Liver (tissue), 9 donors: ENCODE measurements around the gene PLCB1. TPM values are rescaled to one million over a fixed set of nuclear protein-coding genes. Genes with fewer than 3 reads are reported as not detected.

Experiments
- DNase-seq: peaks from one replicate; pipeline ENCODE4 v3.0.0-alpha.2; 2017; ENCODE audit warnings: low spot score
- H3K27ac ChIP-seq, 2 donors: one replicate each; pipeline ENCODE4 v1.7.0; 2013; ENCODE audit warnings: inconsistent platforms in 2 of 2, low read length in 2 of 2, control low read depth in 1 of 2, low read depth in 1 of 2, mild to moderate bottlenecking in 1 of 2
- H3K27me3 ChIP-seq, 4 donors: one replicate each; pipeline versions ENCODE4 v1.6.1 to v1.7.0; 2013; ENCODE audit warnings: low read length in 3 of 4, inconsistent platforms in 1 of 4, mild to moderate bottlenecking in 1 of 4, moderate library complexity in 1 of 4; ENCODE audit not compliant: control insufficient read depth in 4 of 4, insufficient read depth in 4 of 4
- H3K36me3 ChIP-seq, 4 donors: one replicate each; pipeline versions ENCODE4 v1.6.1 to v1.7.0; 2013; ENCODE audit warnings: low read length in 3 of 4, mild to moderate bottlenecking in 3 of 4, low read depth in 1 of 4, moderate library complexity in 1 of 4; ENCODE audit not compliant: control insufficient read depth in 4 of 4, insufficient read depth in 3 of 4
- H3K4me1 ChIP-seq, 4 donors: one replicate each; pipeline versions ENCODE4 v1.6.1 to v1.7.0; 2013; ENCODE audit warnings: low read length in 3 of 4, mild to moderate bottlenecking in 3 of 4, moderate library complexity in 1 of 4; ENCODE audit not compliant: control insufficient read depth in 4 of 4, insufficient read depth in 4 of 4
- H3K4me3 ChIP-seq, 3 donors: one replicate each; pipeline versions ENCODE4 v1.6.1 to v1.7.0; 2013; ENCODE audit warnings: low read length in 3 of 3, control low read depth in 1 of 3, low read depth in 1 of 3, mild to moderate bottlenecking in 1 of 3
- H3K9ac ChIP-seq, 2 donors: one replicate each; pipeline ENCODE4 v1.7.0; 2013; ENCODE audit warnings: low read length in 2 of 2, mild to moderate bottlenecking in 2 of 2, moderate library complexity in 2 of 2, control low read depth in 1 of 2, low read depth in 1 of 2
- H3K9me3 ChIP-seq, 4 donors: one replicate each; pipeline versions ENCODE4 v1.6.1 to v1.7.0; 2013; ENCODE audit warnings: low read length in 3 of 4; ENCODE audit not compliant: control insufficient read depth in 4 of 4
- EGR1 ChIP-seq, 2 donors: IDR thresholded peaks; 2 replicates each; pipeline ENCODE4 v1.6.1; 2016 to 2018; ENCODE audit warnings: antibody characterized with exemption in 2 of 2, low read depth in 2 of 2
- FOXA1 ChIP-seq: IDR thresholded peaks from 2 replicates; pipeline ENCODE4 v1.6.1; 2016; ENCODE audit warnings: antibody characterized with exemption
- GABPA ChIP-seq, 2 donors: IDR thresholded peaks in 1 of 2; conservative IDR thresholded peaks in 1 of 2; 2 replicates each; pipeline ENCODE4 v1.6.1; 2016; ENCODE audit warnings: antibody characterized with exemption in 2 of 2, mild to moderate bottlenecking in 1 of 2, moderate library complexity in 1 of 2
- HNF4A ChIP-seq, 2 donors: conservative IDR thresholded peaks; 2 replicates each; pipeline ENCODE4 v1.6.1; 2016; ENCODE audit warnings: antibody characterized with exemption in 2 of 2, mild to moderate bottlenecking in 2 of 2
- HNF4G ChIP-seq: IDR thresholded peaks from 2 replicates; pipeline ENCODE4 v1.6.1; 2016; ENCODE audit warnings: antibody characterized with exemption
- JUND ChIP-seq, 2 donors: IDR thresholded peaks; 2 replicates each; pipeline ENCODE4 v1.6.1; 2016; ENCODE audit warnings: antibody characterized with exemption in 2 of 2
- MAX ChIP-seq: IDR thresholded peaks from 2 replicates; pipeline ENCODE4 v1.6.1; 2016; ENCODE audit warnings: antibody characterized with exemption
- NR2F2 ChIP-seq: IDR thresholded peaks from 2 replicates; pipeline ENCODE4 v1.6.1; 2016; ENCODE audit warnings: antibody characterized with exemption
- RAD21 ChIP-seq, 2 donors: IDR thresholded peaks; 2 replicates each; pipeline ENCODE4 v1.6.1; 2016; ENCODE audit warnings: antibody characterized with exemption in 2 of 2, mild to moderate bottlenecking in 2 of 2
- RXRA ChIP-seq, 2 donors: IDR thresholded peaks; 2 replicates each; pipeline ENCODE4 v1.6.1; 2017 to 2018; ENCODE audit warnings: antibody characterized with exemption in 2 of 2, mild to moderate bottlenecking in 1 of 2
- SP1 ChIP-seq: IDR thresholded peaks from 2 replicates; pipeline ENCODE4 v1.6.1; 2018; ENCODE audit warnings: antibody characterized with exemption, mild to moderate bottlenecking
- TAF1 ChIP-seq: conservative IDR thresholded peaks from 2 replicates; pipeline ENCODE4 v1.6.1; 2016; ENCODE audit warnings: antibody characterized with exemption, mild to moderate bottlenecking
- YY1 ChIP-seq: IDR thresholded peaks from 2 replicates; pipeline ENCODE4 v1.6.1; 2016; ENCODE audit warnings: antibody characterized with exemption, mild to moderate bottlenecking
- WGBS: extraction: QIAGEN DNeasy Blood & Tissue Kit; methylation state at CpG from one replicate; pipeline ENCODE4 v1.1.7; 2013; 5-methylcytosine and 5-hydroxymethylcytosine counted together
- polyA plus RNA-seq, 2 donors: library from polyadenylated mRNA; stranded (reverse) in 1 of 2; unstranded in 1 of 2; fragments of 200-250 nt in 1 of 2; fragments of >200 nt in 1 of 2; fragmentation: Nextera tagmentation in 1 of 2; extraction: Ambion mirVana in 1 of 2; gene quantifications; one replicate each; pipeline versions ENCODE4 v1.2.1 to v1.2.3, GENCODE V29; 2013 to 2015
- total RNA-seq, 2 donors: library from RNA; depleted of rRNA; stranded (reverse); fragments of >200 nt; gene quantifications; one replicate each; pipeline ENCODE4 v1.2.3, GENCODE V29; 2014
- TF ChIP-seq, protein P1 (sequence below): IDR thresholded peaks from 2 replicates; pipeline ENCODE4 v1.6.1; 2016; ENCODE audit warnings: antibody characterized with exemption
- TF ChIP-seq, protein P2 (sequence below): fragments of 150-350 bp; IDR thresholded peaks from 2 replicates; pipeline ENCODE4 v1.5.1; 2017; ENCODE audit warnings: improper control_type of control experiment, low read depth, low read length; ENCODE audit not compliant: missing input control
- TF ChIP-seq, protein P3 (sequence below): IDR thresholded peaks from 2 replicates; pipeline ENCODE4 v1.6.1; 2016; ENCODE audit warnings: antibody characterized with exemption, mild to moderate bottlenecking
- TF ChIP-seq, protein P4 (sequence below): IDR thresholded peaks from 2 replicates; pipeline ENCODE4 v1.6.1; 2016; ENCODE audit warnings: antibody characterized with exemption
- donor health status: healthy.
- donor health status: healthy.
- donor health status: healthy.
- donor health status: healthy.
- donor health status: healthy.

Gene PLCB1
- total and polyA plus RNA-seq, 4 donors: 3.7 to 13.5 (median 5.9) TPM

DNA sequence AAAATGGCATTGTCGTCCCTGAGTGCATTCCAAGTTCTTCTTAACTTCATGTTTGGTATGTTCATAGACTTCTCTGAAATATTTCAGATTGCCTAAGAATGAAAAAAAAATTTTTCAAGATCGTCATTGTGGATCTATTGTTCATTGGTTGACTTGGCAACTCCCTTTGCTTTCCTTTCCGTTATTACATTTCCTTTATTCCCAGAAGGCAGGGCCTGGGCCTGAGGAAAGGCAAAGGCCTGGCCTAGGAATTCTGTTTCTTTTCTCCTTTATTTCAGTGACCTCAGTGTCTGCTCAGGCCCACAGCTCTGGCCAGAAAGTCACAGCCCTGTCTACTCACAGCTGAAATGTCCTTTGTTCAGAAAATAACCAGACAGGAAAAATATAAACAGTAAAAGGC lies 535.2 kb downstream of the PLCB1 start:
- H3K36me3 ChIP-seq: no peaks in the 10 kb centered on the region
- H3K27ac ChIP-seq: no peak overlapping the region
- TF ChIP-seq TAF1 (no peak), HNF4A (conservative IDR thresholded peaks at IDR 0.05) (no peak), RXRA (IDR thresholded peaks at IDR 0.05) (no peak), SP1 (no peak), MAX (no peak), YY1 (no peak), HNF4G (no peak), JUND (IDR thresholded peaks at IDR 0.05) (no peak), NR2F2 (no peak), GABPA (IDR thresholded peaks at IDR 0.05 in 1 of 2, conservative IDR thresholded peaks at IDR 0.05 in 1 of 2) (no peak), EGR1 (IDR thresholded peaks at IDR 0.05; ENCODE audit: low read depth in 2 of 2) (no peak), FOXA1 (no peak)
- TF ChIP-seq, protein P1, sequence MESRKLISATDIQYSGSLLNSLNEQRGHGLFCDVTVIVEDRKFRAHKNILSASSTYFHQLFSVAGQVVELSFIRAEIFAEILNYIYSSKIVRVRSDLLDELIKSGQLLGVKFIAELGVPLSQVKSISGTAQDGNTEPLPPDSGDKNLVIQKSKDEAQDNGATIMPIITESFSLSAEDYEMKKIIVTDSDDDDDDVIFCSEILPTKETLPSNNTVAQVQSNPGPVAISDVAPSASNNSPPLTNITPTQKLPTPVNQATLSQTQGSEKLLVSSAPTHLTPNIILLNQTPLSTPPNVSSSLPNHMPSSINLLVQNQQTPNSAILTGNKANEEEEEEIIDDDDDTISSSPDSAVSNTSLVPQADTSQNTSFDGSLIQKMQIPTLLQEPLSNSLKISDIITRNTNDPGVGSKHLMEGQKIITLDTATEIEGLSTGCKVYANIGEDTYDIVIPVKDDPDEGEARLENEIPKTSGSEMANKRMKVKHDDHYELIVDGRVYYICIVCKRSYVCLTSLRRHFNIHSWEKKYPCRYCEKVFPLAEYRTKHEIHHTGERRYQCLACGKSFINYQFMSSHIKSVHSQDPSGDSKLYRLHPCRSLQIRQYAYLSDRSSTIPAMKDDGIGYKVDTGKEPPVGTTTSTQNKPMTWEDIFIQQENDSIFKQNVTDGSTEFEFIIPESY: no peak
- TF ChIP-seq, protein P2, sequence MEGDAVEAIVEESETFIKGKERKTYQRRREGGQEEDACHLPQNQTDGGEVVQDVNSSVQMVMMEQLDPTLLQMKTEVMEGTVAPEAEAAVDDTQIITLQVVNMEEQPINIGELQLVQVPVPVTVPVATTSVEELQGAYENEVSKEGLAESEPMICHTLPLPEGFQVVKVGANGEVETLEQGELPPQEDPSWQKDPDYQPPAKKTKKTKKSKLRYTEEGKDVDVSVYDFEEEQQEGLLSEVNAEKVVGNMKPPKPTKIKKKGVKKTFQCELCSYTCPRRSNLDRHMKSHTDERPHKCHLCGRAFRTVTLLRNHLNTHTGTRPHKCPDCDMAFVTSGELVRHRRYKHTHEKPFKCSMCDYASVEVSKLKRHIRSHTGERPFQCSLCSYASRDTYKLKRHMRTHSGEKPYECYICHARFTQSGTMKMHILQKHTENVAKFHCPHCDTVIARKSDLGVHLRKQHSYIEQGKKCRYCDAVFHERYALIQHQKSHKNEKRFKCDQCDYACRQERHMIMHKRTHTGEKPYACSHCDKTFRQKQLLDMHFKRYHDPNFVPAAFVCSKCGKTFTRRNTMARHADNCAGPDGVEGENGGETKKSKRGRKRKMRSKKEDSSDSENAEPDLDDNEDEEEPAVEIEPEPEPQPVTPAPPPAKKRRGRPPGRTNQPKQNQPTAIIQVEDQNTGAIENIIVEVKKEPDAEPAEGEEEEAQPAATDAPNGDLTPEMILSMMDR: no peak
- TF ChIP-seq, protein P3, sequence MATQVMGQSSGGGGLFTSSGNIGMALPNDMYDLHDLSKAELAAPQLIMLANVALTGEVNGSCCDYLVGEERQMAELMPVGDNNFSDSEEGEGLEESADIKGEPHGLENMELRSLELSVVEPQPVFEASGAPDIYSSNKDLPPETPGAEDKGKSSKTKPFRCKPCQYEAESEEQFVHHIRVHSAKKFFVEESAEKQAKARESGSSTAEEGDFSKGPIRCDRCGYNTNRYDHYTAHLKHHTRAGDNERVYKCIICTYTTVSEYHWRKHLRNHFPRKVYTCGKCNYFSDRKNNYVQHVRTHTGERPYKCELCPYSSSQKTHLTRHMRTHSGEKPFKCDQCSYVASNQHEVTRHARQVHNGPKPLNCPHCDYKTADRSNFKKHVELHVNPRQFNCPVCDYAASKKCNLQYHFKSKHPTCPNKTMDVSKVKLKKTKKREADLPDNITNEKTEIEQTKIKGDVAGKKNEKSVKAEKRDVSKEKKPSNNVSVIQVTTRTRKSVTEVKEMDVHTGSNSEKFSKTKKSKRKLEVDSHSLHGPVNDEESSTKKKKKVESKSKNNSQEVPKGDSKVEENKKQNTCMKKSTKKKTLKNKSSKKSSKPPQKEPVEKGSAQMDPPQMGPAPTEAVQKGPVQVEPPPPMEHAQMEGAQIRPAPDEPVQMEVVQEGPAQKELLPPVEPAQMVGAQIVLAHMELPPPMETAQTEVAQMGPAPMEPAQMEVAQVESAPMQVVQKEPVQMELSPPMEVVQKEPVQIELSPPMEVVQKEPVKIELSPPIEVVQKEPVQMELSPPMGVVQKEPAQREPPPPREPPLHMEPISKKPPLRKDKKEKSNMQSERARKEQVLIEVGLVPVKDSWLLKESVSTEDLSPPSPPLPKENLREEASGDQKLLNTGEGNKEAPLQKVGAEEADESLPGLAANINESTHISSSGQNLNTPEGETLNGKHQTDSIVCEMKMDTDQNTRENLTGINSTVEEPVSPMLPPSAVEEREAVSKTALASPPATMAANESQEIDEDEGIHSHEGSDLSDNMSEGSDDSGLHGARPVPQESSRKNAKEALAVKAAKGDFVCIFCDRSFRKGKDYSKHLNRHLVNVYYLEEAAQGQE: no peak
- DNase-seq: no peak
- H3K4me1 ChIP-seq: no peaks in the 10 kb centered on the region
- H3K9me3 ChIP-seq: no peaks in the 10 kb centered on the region
- H3K4me3 ChIP-seq: no peak overlapping the region
- H3K27me3 ChIP-seq: no peaks in the 10 kb centered on the region
- H3K9ac ChIP-seq: no peak overlapping the region
- WGBS: 90% methylated on average over 3 of the region's 3 CpGs

DNA sequence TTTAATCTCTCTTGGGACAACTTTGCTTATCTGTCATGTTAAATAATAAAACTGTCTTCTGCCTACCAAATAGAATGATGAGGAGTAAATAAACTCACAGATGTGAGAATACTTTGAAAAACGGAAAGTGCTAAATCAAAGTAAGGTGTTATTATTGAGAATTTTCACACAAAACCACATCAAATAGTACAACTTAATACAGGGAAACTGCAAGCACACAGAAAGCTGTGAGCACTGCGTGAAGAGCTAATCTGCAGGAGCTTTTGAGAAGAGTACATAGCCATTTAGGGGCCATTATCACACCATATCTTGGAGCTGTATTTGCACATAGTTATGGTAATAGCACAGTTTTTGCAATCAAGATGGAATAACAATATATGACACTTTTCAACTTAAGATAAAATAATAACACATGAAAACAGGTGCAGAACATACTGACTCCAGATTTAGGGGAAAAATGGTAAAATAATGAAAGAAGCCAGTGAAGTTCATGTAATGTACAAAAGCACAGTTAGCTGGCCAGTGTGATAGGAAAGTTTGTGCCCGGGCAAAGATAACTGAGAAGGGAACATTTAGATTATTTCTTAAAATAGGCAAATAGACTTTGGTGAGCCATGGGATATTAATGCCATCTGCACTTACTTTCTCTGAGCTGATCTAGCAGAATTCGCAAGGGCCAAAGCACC lies 538.3 kb downstream of the PLCB1 start:
- 88% methylated on average over 4 of the region's 4 CpGs for WGBS
- H3K27ac ChIP-seq: no peak overlapping the region
- H3K4me1 ChIP-seq: no peaks in the 10 kb centered on the region
- H3K36me3 ChIP-seq: no peaks in the 10 kb centered on the region
- H3K9ac ChIP-seq: no peak overlapping the region
- DNase-seq: no peak
- H3K4me3 ChIP-seq: no peak overlapping the region
- H3K27me3 ChIP-seq: no peaks in the 10 kb centered on the region
- no peaks in the 10 kb centered on the region for H3K9me3 ChIP-seq
- TF ChIP-seq FOXA1 (no peak), RAD21 (IDR thresholded peaks at IDR 0.05) (no peak), EGR1 (IDR thresholded peaks at IDR 0.05; ENCODE audit: low read depth in 2 of 2) (no peak), NR2F2 (no peak), HNF4G (no peak), HNF4A (conservative IDR thresholded peaks at IDR 0.05) (no peak), JUND (IDR thresholded peaks at IDR 0.05) (no peak), SP1 (no peak), MAX (no peak), GABPA (IDR thresholded peaks at IDR 0.05 in 1 of 2, conservative IDR thresholded peaks at IDR 0.05 in 1 of 2) (no peak)
- TF ChIP-seq, protein P4, sequence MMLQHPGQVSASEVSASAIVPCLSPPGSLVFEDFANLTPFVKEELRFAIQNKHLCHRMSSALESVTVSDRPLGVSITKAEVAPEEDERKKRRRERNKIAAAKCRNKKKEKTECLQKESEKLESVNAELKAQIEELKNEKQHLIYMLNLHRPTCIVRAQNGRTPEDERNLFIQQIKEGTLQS: no peak
- TF ChIP-seq, protein P2: no peak
